K562 (cell line): ENCODE results near the gene NPEPL1. TPM values are rescaled to one million over a fixed set of nuclear protein-coding genes. Genes with fewer than 3 reads are reported as not detected.

Experiments used
- KDM4B ChIP-seq, 2 experiments: fragments of 450-650 bp in 1 of 2; sonication (generic) in 1 of 2; IDR thresholded peaks; 2 replicates each; pipeline ENCODE4 v1.6.1; 2016 to 2017; ENCODE audit warnings: borderline replicate concordance in 2 of 2, antibody characterized with exemption in 1 of 2, low read depth in 1 of 2, mild to moderate bottlenecking in 1 of 2
- PHF20 ChIP-seq: fragments of 450-650 bp; IDR thresholded peaks from 2 replicates; pipeline ENCODE4 v1.6.1; 2018; ENCODE audit not compliant: partially characterized antibody
- POLR2H ChIP-seq: IDR thresholded peaks from 2 replicates; pipeline ENCODE4 v1.6.1; 2016; ENCODE audit warnings: missing genetic modification characterization, low read depth, mild to moderate bottlenecking, control low read depth, missing compliant biosample characterization, moderate library complexity
- SMARCB1 ChIP-seq: IDR thresholded peaks from 2 replicates; pipeline ENCODE4 v1.6.1; 2011; ENCODE audit warnings: improper control_type of control experiment, low read depth; ENCODE audit not compliant: insufficient read length
- SMARCE1 ChIP-seq: fragments of 450-650 bp; IDR thresholded peaks from 2 replicates; pipeline ENCODE4 v1.7.1; 2016; ENCODE audit warnings: mild to moderate bottlenecking
- SMC3 ChIP-seq: conservative IDR thresholded peaks from 2 replicates; pipeline ENCODE4 v1.6.1; 2011; ENCODE audit warnings: low read depth, low read length, improper control_type of control experiment; ENCODE audit not compliant: insufficient read depth
- TAF1 ChIP-seq: IDR thresholded peaks from 2 replicates; pipeline ENCODE4 v1.6.1; 2011; ENCODE audit warnings: mild to moderate bottlenecking, low read length, moderate library complexity; ENCODE audit not compliant: insufficient read depth, control insufficient read depth, severe bottlenecking; ENCODE audit errors: extremely low read depth
- TBP ChIP-seq: optimal IDR thresholded peaks from 2 replicates; pipeline ENCODE3; 2011; ENCODE audit warnings: low read depth, low read length, improper control_type of control experiment
- YY1 ChIP-seq, 3 experiments: IDR thresholded peaks; 2 replicates each; pipeline ENCODE4 v1.6.1; 2011; ENCODE audit warnings: low read length in 2 of 3, mild to moderate bottlenecking in 2 of 3, moderate library complexity in 2 of 3, borderline replicate concordance in 1 of 3, control low read depth in 1 of 3, low read depth in 1 of 3; ENCODE audit not compliant: insufficient read depth in 3 of 3, insufficient replicate concordance in 2 of 3, control insufficient read depth in 1 of 3, insufficient read length in 1 of 3; ENCODE audit errors: extremely low read depth in 1 of 3
- ZBTB7A ChIP-seq: IDR thresholded peaks from 2 replicates; pipeline ENCODE4 v1.6.1; 2011; ENCODE audit warnings: low read depth, mild to moderate bottlenecking, low read length, moderate library complexity, borderline replicate concordance; ENCODE audit not compliant: control insufficient read depth
- ZNF175 ChIP-seq: fragments of 200-800 bp; sonication (Bioruptor generic); IDR thresholded peaks from 2 replicates; pipeline ENCODE4 v1.6.1; 2016; ENCODE audit warnings: low read depth, mild to moderate bottlenecking, missing genetic modification characterization, missing compliant biosample characterization
- ZNF212 ChIP-seq: fragments of 450-650 bp; formaldehyde crosslinking; IDR thresholded peaks from 2 replicates; pipeline ENCODE4 v1.4.0; 2020; ENCODE audit warnings: mild to moderate bottlenecking
- ZNF717 ChIP-seq: fragments of 250-450 bp; sonication (Bioruptor Pico); IDR thresholded peaks from 2 replicates; pipeline ENCODE4 v1.5.0; 2021
- polyA plus RNA-seq, 8 experiments: library from polyadenylated mRNA; depleted of rRNA in 4 of 8; stranded (reverse) in 5 of 8; unstranded in 3 of 8; fragments of >200 nt; fragmentation: Nextera tagmentation in 2 of 8; fragmentation: Illumina TruSeq in 1 of 8; extraction: Ambion mirVana in 2 of 8; extraction: Trizol in 1 of 8; gene quantifications; 2 replicates each; pipeline versions ENCODE4 v1.2.1 to v1.2.3, GENCODE V29; 2011 to 2014; ENCODE audit warnings: inconsistent platforms in 1 of 8, missing spikeins in 1 of 8
- total RNA-seq, 7 experiments: library from RNA; depleted of rRNA in 6 of 7; stranded (reverse); fragments of >200 nt in 6 of 7; fragmentation: Illumina TruSeq in 2 of 7; extraction: Trizol in 2 of 7; gene quantifications; 2 replicates each; pipeline versions ENCODE4 v1.2.1 to v1.2.3, GENCODE V29; 2011 to 2021; ENCODE audit warnings: low replicate concordance in 1 of 7
- TF ChIP-seq, protein P1 (sequence below), 2 experiments: fragments of 450-650 bp in 1 of 2; sonication (generic) in 1 of 2; formaldehyde crosslinking in 1 of 2; IDR thresholded peaks; 2 replicates each; pipeline versions ENCODE4 v1.7.1 to v1.9.0; 2016 to 2022; ENCODE audit warnings: inconsistent platforms in 1 of 2, mild to moderate bottlenecking in 1 of 2, missing genetic modification reagents in 1 of 2
- TF ChIP-seq, protein P2 (sequence below), 3 experiments: fragments of 200-800 bp in 1 of 3; sonication (Bioruptor generic) in 1 of 3; sonication (generic) in 1 of 3; formaldehyde crosslinking in 1 of 3; IDR thresholded peaks; 2 replicates each; pipeline versions ENCODE4 v1.6.1 to v1.8.0; 2016 to 2022; ENCODE audit warnings: mild to moderate bottlenecking in 2 of 3, missing compliant biosample characterization in 2 of 3, missing genetic modification characterization in 2 of 3, missing genetic modification reagents in 1 of 3

The NPEPL1 gene
- total and polyA plus RNA-seq, 9 of the 15 experiments (the other 6 are each of a cell fraction or from before 2014, with no cell fraction given) = 0.04 to 5.6 (median 0.94) TPM

DNA sequence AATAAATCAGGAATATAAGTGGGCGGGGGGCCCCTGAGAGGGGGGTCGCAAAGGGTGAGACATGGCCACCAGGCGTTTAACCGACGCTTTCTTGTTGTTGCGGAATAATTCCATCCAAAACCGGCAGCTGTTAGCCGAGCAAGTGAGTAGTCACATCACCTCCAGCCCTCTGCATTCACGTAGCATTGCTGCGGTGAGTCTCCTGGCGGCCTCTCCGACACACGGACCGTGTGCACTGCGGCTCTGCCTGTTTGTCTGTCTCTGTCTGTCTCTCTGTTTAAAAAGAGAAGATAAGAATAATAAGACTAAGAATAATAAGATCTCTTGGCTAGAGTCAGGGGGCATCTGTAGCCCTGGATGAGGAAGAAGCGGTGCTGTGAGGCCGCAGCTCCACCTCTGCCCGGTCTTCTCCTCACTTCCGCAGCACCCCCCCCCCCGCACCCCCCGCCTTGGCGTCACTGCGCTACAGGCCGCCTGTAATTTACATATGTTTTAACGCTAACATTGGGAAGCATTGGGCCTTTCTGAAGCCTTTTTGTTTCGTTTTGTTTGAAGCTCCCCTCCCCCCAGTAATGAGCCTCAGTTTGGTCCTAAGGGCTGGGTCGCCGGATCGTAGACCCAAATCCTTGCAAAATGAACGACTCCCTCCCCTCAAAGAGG lies 40.5 kb upstream of the NPEPL1 start (continued):
- TF ChIP-seq ZNF175 (CRISPR knock-in tag) = no peak
- no peak for TF ChIP-seq SMARCB1
- TF ChIP-seq KDM4B (IDR thresholded peaks at IDR 0.05; ENCODE audit: borderline replicate concordance in 2 of 2, low read depth in 1 of 2) = peak in 1 of 2 experiments; percentile 56; a peak in 1 of 4 replicates
- peak; percentile 28; the same call in 1 of the 2 replicates for TF ChIP-seq POLR2H (tag)
- TF ChIP-seq SMARCE1 = no peak; the same call in 1 of the 2 replicates
- TF ChIP-seq YY1 (IDR thresholded peaks at IDR 0.05; ENCODE audit: borderline replicate concordance in 1 of 3, control insufficient read depth in 1 of 3, extremely low read depth in 1 of 3, insufficient read depth in 3 of 3, insufficient read length in 1 of 3, insufficient replicate concordance in 2 of 3, low read depth in 1 of 3, low read length in 2 of 3) = peak in 1 of 3 experiments; percentile 3
- peak; percentile 65 for TF ChIP-seq TAF1
- TF ChIP-seq ZNF717 (CRISPR knock-in tag) = no peak
- no peak for TF ChIP-seq ZNF212 (CRISPR knock-in tag)
- TF ChIP-seq, protein P1, sequence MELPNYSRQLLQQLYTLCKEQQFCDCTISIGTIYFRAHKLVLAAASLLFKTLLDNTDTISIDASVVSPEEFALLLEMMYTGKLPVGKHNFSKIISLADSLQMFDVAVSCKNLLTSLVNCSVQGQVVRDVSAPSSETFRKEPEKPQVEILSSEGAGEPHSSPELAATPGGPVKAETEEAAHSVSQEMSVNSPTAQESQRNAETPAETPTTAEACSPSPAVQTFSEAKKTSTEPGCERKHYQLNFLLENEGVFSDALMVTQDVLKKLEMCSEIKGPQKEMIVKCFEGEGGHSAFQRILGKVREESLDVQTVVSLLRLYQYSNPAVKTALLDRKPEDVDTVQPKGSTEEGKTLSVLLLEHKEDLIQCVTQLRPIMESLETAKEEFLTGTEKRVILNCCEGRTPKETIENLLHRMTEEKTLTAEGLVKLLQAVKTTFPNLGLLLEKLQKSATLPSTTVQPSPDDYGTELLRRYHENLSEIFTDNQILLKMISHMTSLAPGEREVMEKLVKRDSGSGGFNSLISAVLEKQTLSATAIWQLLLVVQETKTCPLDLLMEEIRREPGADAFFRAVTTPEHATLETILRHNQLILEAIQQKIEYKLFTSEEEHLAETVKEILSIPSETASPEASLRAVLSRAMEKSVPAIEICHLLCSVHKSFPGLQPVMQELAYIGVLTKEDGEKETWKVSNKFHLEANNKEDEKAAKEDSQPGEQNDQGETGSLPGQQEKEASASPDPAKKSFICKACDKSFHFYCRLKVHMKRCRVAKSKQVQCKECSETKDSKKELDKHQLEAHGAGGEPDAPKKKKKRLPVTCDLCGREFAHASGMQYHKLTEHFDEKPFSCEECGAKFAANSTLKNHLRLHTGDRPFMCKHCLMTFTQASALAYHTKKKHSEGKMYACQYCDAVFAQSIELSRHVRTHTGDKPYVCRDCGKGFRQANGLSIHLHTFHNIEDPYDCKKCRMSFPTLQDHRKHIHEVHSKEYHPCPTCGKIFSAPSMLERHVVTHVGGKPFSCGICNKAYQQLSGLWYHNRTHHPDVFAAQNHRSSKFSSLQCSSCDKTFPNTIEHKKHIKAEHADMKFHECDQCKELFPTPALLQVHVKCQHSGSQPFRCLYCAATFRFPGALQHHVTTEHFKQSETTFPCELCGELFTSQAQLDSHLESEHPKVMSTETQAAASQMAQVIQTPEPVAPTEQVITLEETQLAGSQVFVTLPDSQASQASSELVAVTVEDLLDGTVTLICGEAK (IDR thresholded peaks at IDR 0.05) = peak; percentile 52; the same call in 1 of the 2 replicates
- TF ChIP-seq, protein P1 (CRISPR knock-in tag; IDR thresholded peaks at IDR 0.05) = no peak
- TF ChIP-seq SMC3 = no peak
- peak; percentile 20 for TF ChIP-seq PHF20
- TF ChIP-seq, protein P2, sequence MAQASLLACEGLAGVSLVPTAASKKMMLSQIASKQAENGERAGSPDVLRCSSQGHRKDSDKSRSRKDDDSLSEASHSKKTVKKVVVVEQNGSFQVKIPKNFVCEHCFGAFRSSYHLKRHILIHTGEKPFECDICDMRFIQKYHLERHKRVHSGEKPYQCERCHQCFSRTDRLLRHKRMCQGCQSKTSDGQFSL (CRISPR knock-in tag; IDR thresholded peaks at IDR 0.05) = peak; percentile 98
- TF ChIP-seq, protein P2 (tag; IDR thresholded peaks at IDR 0.05) = peak in 1 of 2 experiments; percentile 98; a peak in 2 of 4 replicates
- TF ChIP-seq ZBTB7A = peak; percentile 34; the same call in 1 of the 2 replicates
- TF ChIP-seq TBP = peak; percentile 29
